SU-DHL-6 (cell line): ENCODE data around the gene KCNAB2.

Experiments used
- H2AFZ ChIP-seq: fragments of 200-600 bp; sonication (generic); 2 replicates; pipeline ENCODE4 v1.6.1; 2014; ENCODE audit warnings: low read depth, mild to moderate bottlenecking, moderate library complexity, mixed read lengths, antibody characterized with exemption, low read length; ENCODE audit not compliant: severe bottlenecking
- H3F3A ChIP-seq: fragments of 200-600 bp; shearing (Covaris generic); 2 replicates; pipeline ENCODE4 v1.6.0; 2016; ENCODE audit warnings: antibody characterized with exemption, mild to moderate bottlenecking; ENCODE audit not compliant: insufficient read depth
- H3K27ac ChIP-seq: fragments of 200-600 bp; sonication (generic); 2 replicates; pipeline ENCODE4 v1.5.1; 2016; ENCODE audit warnings: low read depth, mild to moderate bottlenecking, low read length, moderate library complexity, mixed read lengths
- H3K27me3 ChIP-seq: fragments of 200-600 bp; sonication (generic), shearing (Covaris generic); 2 replicates; pipeline ENCODE4 v1.6.0; 2014; ENCODE audit warnings: mild to moderate bottlenecking, low read length
- H3K36me3 ChIP-seq: fragments of 200-600 bp; sonication (generic); 2 replicates; pipeline ENCODE4 v1.6.1; 2014; ENCODE audit warnings: mild to moderate bottlenecking, low read length, mixed read lengths
- H3K4me2 ChIP-seq: fragments of 300-600, 200-600 bp; shearing (Covaris generic), sonication (generic); 2 replicates; pipeline ENCODE4 v1.6.0; 2014; ENCODE audit warnings: low read length, low read depth, mild to moderate bottlenecking; ENCODE audit not compliant: poor library complexity, severe bottlenecking
- H3K4me3 ChIP-seq: fragments of 200-600 bp; sonication (generic); 2 replicates; pipeline ENCODE4 v1.5.1; 2014; ENCODE audit warnings: antibody characterized with exemption, low read length, mild to moderate bottlenecking, mixed read lengths; ENCODE audit not compliant: insufficient read depth, poor library complexity, severe bottlenecking
- H3K79me2 ChIP-seq: fragments of 200-600 bp; sonication (generic); 2 replicates; pipeline ENCODE4 v1.6.1; 2014; ENCODE audit warnings: mild to moderate bottlenecking, low read length, moderate library complexity; ENCODE audit not compliant: insufficient read depth
- H3K9ac ChIP-seq: fragments of 200-600 bp; sonication (generic); 2 replicates; pipeline ENCODE4 v1.7.0; 2014; ENCODE audit warnings: mild to moderate bottlenecking, low read length
- H3K9me2 ChIP-seq: fragments of 200-600 bp; sonication (generic); replicated peaks from 2 replicates; pipeline ENCODE4 v1.6.1; 2014; ENCODE audit warnings: low read length; ENCODE audit not compliant: insufficient read depth
- H3K9me3 ChIP-seq: fragments of 200-600 bp; sonication (generic); 2 replicates; pipeline ENCODE4 v1.6.1; 2014; ENCODE audit warnings: low read length, mixed read lengths; ENCODE audit not compliant: insufficient read depth
- H4K20me1 ChIP-seq: fragments of 200-600 bp; sonication (generic); 2 replicates; pipeline ENCODE4 v1.6.1; 2014; ENCODE audit warnings: low read depth, mild to moderate bottlenecking, antibody characterized with exemption, low read length, moderate library complexity, mixed read lengths
- CTCF ChIP-seq: fragments of 200-600 bp; sonication (generic); IDR thresholded peaks from one replicate; pipeline ENCODE4 v1.5.1; 2017; ENCODE audit warnings: antibody characterized with exemption, mild to moderate bottlenecking, low read length, moderate library complexity; ENCODE audit not compliant: insufficient read depth, poor library complexity, severe bottlenecking
- EZH2phosphoT487 ChIP-seq: fragments of 200-600 bp; sonication (generic), shearing (Covaris generic); conservative IDR thresholded peaks from 2 replicates; pipeline ENCODE4 v1.6.1; 2018; ENCODE audit warnings: mild to moderate bottlenecking, antibody characterized with exemption, low read length, moderate library complexity, mixed read lengths

Gene KCNAB2

GRCh38 chr1:6097117-6097595 is 51.5 kb downstream of the KCNAB2 start:
- Histone ChIP-seq H3K36me3 (no peaks in the 10 kb centered on the region), H3K27me3 (no peaks in the 10 kb centered on the region), H3F3A (no peaks in the 10 kb centered on the region), H3K9me2 (no peaks in the 10 kb centered on the region), H3K79me2 (no peaks in the 10 kb centered on the region), H3K27ac (no peak overlapping the region), H3K9ac (no peak overlapping the region), H3K9me3 (no peaks in the 10 kb centered on the region), H2AFZ (no peak overlapping the region), H3K4me2 (no peak overlapping the region), H3K4me3 (no peak overlapping the region), H4K20me1 (no peaks in the 10 kb centered on the region)
- no peak for TF ChIP-seq CTCF

DNA sequence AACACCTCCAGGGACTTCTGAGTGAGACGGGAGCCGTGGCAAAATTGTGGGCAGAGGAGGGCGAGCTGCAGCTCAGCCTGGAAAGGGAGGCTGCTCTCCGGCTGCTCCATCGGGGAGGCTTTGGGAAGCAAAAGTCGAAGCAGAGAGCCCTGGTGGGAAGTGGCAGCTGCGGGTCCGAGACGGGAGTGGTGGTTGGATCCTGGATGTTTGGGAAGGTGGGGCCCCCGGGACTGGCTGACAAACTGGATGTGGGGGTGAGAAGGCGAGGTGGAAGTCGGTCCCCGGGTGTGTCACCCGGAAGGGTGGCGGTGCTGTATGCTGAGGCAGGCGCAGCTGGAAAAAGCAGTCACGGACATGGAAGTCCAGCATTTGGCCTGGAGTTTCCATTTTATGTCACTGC is 52.1 kb downstream of the KCNAB2 start:
- Histone ChIP-seq H3K9ac (no peak overlapping the region), H2AFZ (no peak overlapping the region), H3K36me3 (no peaks in the 10 kb centered on the region), H3K79me2 (no peaks in the 10 kb centered on the region), H3K4me3 (no peak overlapping the region), H3K9me2 (no peaks in the 10 kb centered on the region), H3K9me3 (no peaks in the 10 kb centered on the region), H3F3A (no peaks in the 10 kb centered on the region), H3K27ac (no peak overlapping the region), H3K27me3 (no peaks in the 10 kb centered on the region), H4K20me1 (no peaks in the 10 kb centered on the region), H3K4me2 (no peak overlapping the region)
- TF ChIP-seq EZH2phosphoT487 (no peak), CTCF (no peak)

DNA sequence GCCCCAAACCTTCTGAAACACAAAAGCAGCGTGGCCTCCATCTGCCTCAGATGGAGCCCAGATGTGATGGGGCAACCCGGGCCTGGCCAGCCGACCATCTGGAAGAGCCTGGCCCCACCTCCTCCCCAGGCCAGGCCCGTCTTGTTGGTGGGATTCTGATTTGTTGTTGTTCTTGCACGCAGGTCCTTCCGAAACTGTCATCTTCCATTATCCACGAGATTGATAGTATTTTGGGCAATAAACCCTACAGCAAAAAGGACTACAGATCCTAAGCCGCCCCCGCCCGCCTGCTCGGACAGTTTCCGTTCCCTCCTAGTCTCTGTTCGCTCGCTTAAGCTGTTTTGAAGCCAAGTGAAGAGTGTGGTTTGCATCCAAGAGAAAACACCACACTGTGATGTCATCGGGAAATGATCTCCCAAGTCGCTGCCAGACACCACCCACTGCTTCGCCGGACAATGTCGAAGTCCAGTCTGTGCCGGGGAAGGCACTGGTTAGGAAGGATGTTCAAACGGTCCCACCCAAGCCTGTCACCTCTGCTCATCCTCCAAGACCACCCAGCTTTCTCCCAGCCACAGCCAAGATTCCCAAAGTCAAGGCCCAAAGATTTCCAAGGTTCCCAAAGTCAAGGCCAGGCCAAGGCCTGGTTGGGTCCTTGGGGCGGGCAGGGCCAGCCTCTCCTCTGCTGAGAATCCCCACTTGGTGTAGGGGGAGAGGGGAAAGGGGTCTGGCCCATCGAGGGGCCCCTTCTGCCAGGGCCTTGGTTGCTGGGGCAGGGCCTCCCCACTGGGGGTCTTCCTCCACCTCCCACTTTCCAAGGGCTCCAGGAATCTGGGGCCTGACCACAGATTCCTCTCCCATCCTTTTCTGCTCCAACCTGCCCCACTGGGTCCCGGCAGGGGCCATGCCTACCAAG is 52.9 kb downstream of the KCNAB2 start:
- Histone ChIP-seq H3K27me3 (no peaks in the 10 kb centered on the region), H3F3A (no peaks in the 10 kb centered on the region), H3K9ac (no peak overlapping the region), H3K36me3 (no peaks in the 10 kb centered on the region), H3K4me2 (no peak overlapping the region), H3K9me2 (no peaks in the 10 kb centered on the region), H3K4me3 (no peak overlapping the region), H3K9me3 (no peaks in the 10 kb centered on the region), H3K79me2 (no peaks in the 10 kb centered on the region), H4K20me1 (no peaks in the 10 kb centered on the region), H3K27ac (no peak overlapping the region), H2AFZ (no peak overlapping the region)
- TF ChIP-seq CTCF (no peak), EZH2phosphoT487 (no peak)
